ENCODE results near the gene SLC24A1. TPM values are rescaled to one million over a fixed set of nuclear protein-coding genes. Genes with fewer than 3 reads are reported as not detected.

Gene SLC24A1
- total and polyA plus RNA-seq, 10 donors = 1.7 to 19.0 (median 7.9) TPM

GRCh38 chr15:65639509-65639908, 17.8 kb downstream of the SLC24A1 start:
- Histone ChIP-seq H3K27me3 (replicated peaks in 1 of 7) (no peaks in the 10 kb centered on the region), H3K4me1 (peaks cover 0 to 20% (median 10%) of the 10 kb centered on the region in 6 donors), H3K9me3 (no peaks in the 10 kb centered on the region), H3K36me3 (no peaks in the 10 kb centered on the region), H3K4me3 (no peak overlapping the region), H3K27ac (no peak overlapping the region)
- no peak for TF ChIP-seq CTCF (IDR thresholded peaks at IDR 0.05 in 8 of 11, conservative IDR thresholded peaks at IDR 0.05 in 3 of 11)
- no peak for TF ChIP-seq POLR2A (IDR thresholded peaks at IDR 0.05)
- TF ChIP-seq POLR2AphosphoS5 (IDR thresholded peaks at IDR 0.05) = no peak
- intact Hi-C loops (cut with DNase I; ENCODE audit: low total_unique reads) = loop anchor here (10.0 kb wide), 1 partner anchor 215 kb away; no protein-coding TSS in a partner anchor
- 78 to 92% (median 81%) methylated on average over 6 of the region's 6 CpGs for WGBS, 5 donors
- no peak for DNase-seq

- intact Hi-C loops (cut with DNase I; ENCODE audit: low total_unique reads) = no loop called here
- WGBS, 5 donors = 79 to 85% (median 81%) methylated on average over 6 of the region's 6 CpGs
- no peak for DNase-seq
These were observed 20.2 kb downstream of the SLC24A1 start for GRCh38 chr15:65641768-65642475.

GRCh38 chr15:65642594-65642993, 20.9 kb downstream of the SLC24A1 start:
- intact Hi-C loops (cut with DNase I; ENCODE audit: low total_unique reads) = no loop called here
- H3K36me3 ChIP-seq = peaks cover 0 to 6% (median 0%) of the 10 kb centered on the region in 6 donors
- no peaks in the 10 kb centered on the region for H3K9me3 ChIP-seq
- H3K27ac ChIP-seq = no peak overlapping the region
- peaks cover 0 to 20% (median 10%) of the 10 kb centered on the region in 6 donors for H3K4me1 ChIP-seq
- WGBS, 5 donors = 74 to 83% (median 77%) methylated on average over 5 to 6 of the region's 6 CpGs
- no peaks in the 10 kb centered on the region for H3K27me3 ChIP-seq (replicated peaks in 1 of 7)
- DNase-seq = no peak
- no peak overlapping the region for H3K4me3 ChIP-seq
- TF ChIP-seq POLR2AphosphoS5 (IDR thresholded peaks at IDR 0.05) (no peak), CTCF (IDR thresholded peaks at IDR 0.05 in 8 of 11, conservative IDR thresholded peaks at IDR 0.05 in 3 of 11) (no peak), POLR2A (IDR thresholded peaks at IDR 0.05) (no peak)

More at GRCh38 chr15:65641768-65642475, 20.2 kb downstream of the SLC24A1 start:
- peaks cover 0 to 20% (median 10%) of the 10 kb centered on the region in 6 donors for H3K4me1 ChIP-seq
- no peak for TF ChIP-seq CTCF (IDR thresholded peaks at IDR 0.05 in 8 of 11, conservative IDR thresholded peaks at IDR 0.05 in 3 of 11)
- no peak for TF ChIP-seq POLR2A (IDR thresholded peaks at IDR 0.05)
- TF ChIP-seq POLR2AphosphoS5 (IDR thresholded peaks at IDR 0.05) = peak in 1 of 3 donors; percentile 42
- no peak overlapping the region for H3K4me3 ChIP-seq
- H3K36me3 ChIP-seq = peaks cover 0 to 5% (median 0%) of the 10 kb centered on the region in 6 donors
- H3K27ac ChIP-seq = no peak overlapping the region
- H3K9me3 ChIP-seq = no peaks in the 10 kb centered on the region
- no peaks in the 10 kb centered on the region for H3K27me3 ChIP-seq (replicated peaks in 1 of 7)

GRCh38 chr15:65644282-65644681, 22.5 kb downstream of the SLC24A1 start:
- no peak overlapping the region for H3K27ac ChIP-seq
- H3K36me3 ChIP-seq = peaks cover 0 to 6% (median 0%) of the 10 kb centered on the region in 6 donors
- no peak for TF ChIP-seq POLR2AphosphoS5 (IDR thresholded peaks at IDR 0.05)
- no peak for TF ChIP-seq CTCF (IDR thresholded peaks at IDR 0.05 in 8 of 11, conservative IDR thresholded peaks at IDR 0.05 in 3 of 11)
- TF ChIP-seq POLR2A (IDR thresholded peaks at IDR 0.05) = no peak
- no peak for DNase-seq
- intact Hi-C loops (cut with DNase I; ENCODE audit: low total_unique reads) = no loop called here
- 95 to 100% (median 96%) methylated on average over 4 of the region's 4 CpGs for WGBS, 5 donors
- H3K27me3 ChIP-seq (replicated peaks in 1 of 7) = no peaks in the 10 kb centered on the region
- peaks cover 0 to 7% (median 0%) of the 10 kb centered on the region in 6 donors for H3K4me1 ChIP-seq
- no peaks in the 10 kb centered on the region for H3K9me3 ChIP-seq
- no peak overlapping the region for H3K4me3 ChIP-seq

Measured in spleen (tissue), 11 donors.